Mesodermal cell (in vitro differentiated cells): Measurements from ENCODE around the gene GLS.
"Not testable (repeated sequence)": the region's sequence is repeated elsewhere in the genome, so short reads cannot be mapped to it uniquely, and the experiment has no call there.

Source experiments
- H3K27ac ChIP-seq: 2 replicates; pipeline ENCODE4 v1.7.0; 2013; ENCODE audit warnings: mild to moderate bottlenecking, low read depth, low read length, moderate library complexity; ENCODE audit not compliant: severe bottlenecking
- H3K36me3 ChIP-seq: 2 replicates; pipeline ENCODE4 v1.7.1; 2013; ENCODE audit warnings: mild to moderate bottlenecking, low read length, moderate library complexity; ENCODE audit not compliant: control insufficient read depth, insufficient read depth
- H3K4me1 ChIP-seq: one replicate; pipeline ENCODE4 v1.7.1; 2013; ENCODE audit warnings: mild to moderate bottlenecking, low read length; ENCODE audit not compliant: insufficient read depth, control insufficient read depth, poor library complexity, severe bottlenecking
- H3K4me3 ChIP-seq: 2 replicates; pipeline ENCODE4 v1.7.0; 2013; ENCODE audit warnings: low read length, control low read depth, mild to moderate bottlenecking; ENCODE audit not compliant: insufficient read depth, poor library complexity, severe bottlenecking; ENCODE audit errors: extremely low read depth
- H3K9me3 ChIP-seq: 2 replicates; pipeline ENCODE4 v1.7.1; 2013; ENCODE audit warnings: mild to moderate bottlenecking, low read length, moderate library complexity; ENCODE audit not compliant: control insufficient read depth
- WGBS, 2 experiments: methylation state at CpG; one replicate each; pipeline ENCODE4 v1.1.5; 2013; ENCODE audit warnings: missing lambda C conversion rate in 2 of 2; ENCODE audit not compliant: insufficient coverage in 2 of 2; 5-methylcytosine and 5-hydroxymethylcytosine counted together

GLS gene

DNA sequence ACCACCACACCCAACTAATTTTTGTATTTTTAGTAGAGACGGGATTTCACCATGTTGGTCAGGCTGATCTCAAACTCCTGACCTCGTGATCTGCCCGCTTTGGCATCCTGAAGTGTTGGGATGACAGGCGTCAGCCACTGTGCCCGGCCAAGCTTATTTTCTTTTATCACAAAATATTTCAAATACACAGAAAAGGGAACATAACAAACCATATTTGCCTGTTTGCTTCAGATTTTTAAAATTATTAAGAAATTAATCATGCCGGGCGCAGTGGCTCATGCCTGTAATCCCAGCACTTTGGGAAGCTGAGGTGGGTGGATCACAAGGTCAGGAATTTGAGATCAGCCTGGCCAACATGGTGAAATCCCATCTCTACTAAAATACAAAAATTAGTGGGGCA lies 7.2 kb upstream of the GLS start:
- not testable (repeated sequence) for H3K4me3 ChIP-seq, H3K4me1 ChIP-seq, H3K27ac ChIP-seq, H3K36me3 ChIP-seq, H3K9me3 ChIP-seq
- WGBS, 2 experiments: 96 to 100% methylated on average over 4 of the region's 7 CpGs

- Histone ChIP-seq H3K27ac (no peak overlapping the region), H3K9me3 (no peaks in the 10 kb centered on the region), H3K36me3 (no peaks in the 10 kb centered on the region), H3K4me1 (no peaks in the 10 kb centered on the region), H3K4me3 (no peak overlapping the region)
- 90% methylated on average over 2 of the region's 2 CpGs; no CpG with 5 or more reads in 1 of the 2 experiments for WGBS, 2 experiments
Observed at GRCh38 chr2:190875891-190876290, 4.7 kb upstream of the GLS start.

- H3K27ac ChIP-seq: no peak overlapping the region
- H3K36me3 ChIP-seq: no peaks in the 10 kb centered on the region
- no peak overlapping the region for H3K4me3 ChIP-seq
- no CpG with 5 or more reads among the region's 1 CpG for WGBS, 2 experiments
- H3K4me1 ChIP-seq: no peaks in the 10 kb centered on the region
- H3K9me3 ChIP-seq: no peaks in the 10 kb centered on the region
Observed at GRCh38 chr2:190876631-190877030, 4.0 kb upstream of the GLS start.

DNA sequence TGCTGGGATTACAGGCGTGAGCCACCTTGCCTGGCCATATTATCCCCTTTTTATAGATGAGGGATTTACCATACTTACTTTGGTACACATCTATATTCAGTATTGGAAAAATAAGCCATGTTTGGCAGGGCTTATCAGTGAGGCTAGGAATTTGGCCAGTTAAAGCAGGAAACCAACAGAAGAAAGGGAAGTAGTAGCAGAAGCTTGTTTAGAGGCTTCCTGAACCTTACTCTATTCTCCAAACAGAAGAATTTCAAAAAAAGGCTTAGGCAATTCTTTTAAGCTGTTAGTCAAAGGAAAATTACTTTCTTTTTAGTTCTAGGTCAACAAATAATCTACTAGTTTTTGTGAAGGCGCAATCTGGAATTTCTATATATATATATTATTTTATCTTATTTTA lies 3.2 kb upstream of the GLS start:
- H3K36me3 ChIP-seq: no peaks in the 10 kb centered on the region
- WGBS, 2 experiments: no CpG with 5 or more reads among the region's 2 CpGs
- H3K27ac ChIP-seq: no peak overlapping the region
- H3K4me1 ChIP-seq: no peaks in the 10 kb centered on the region
- H3K9me3 ChIP-seq: no peaks in the 10 kb centered on the region
- H3K4me3 ChIP-seq: no peak overlapping the region

GRCh38 chr2:190879474-190880377 lies 895 bp upstream of the GLS start:
- H3K36me3 ChIP-seq: peaks cover 13% of the 10 kb centered on the region
- H3K4me1 ChIP-seq: no peaks in the 10 kb centered on the region
- no peaks in the 10 kb centered on the region for H3K9me3 ChIP-seq
- 31 to 44% methylated on average over 6 to 13 of the region's 28 CpGs for WGBS, 2 experiments
- peak overlapping the region; percentile 80 for H3K27ac ChIP-seq
- peak overlapping the region; percentile 79 for H3K4me3 ChIP-seq

- WGBS, 2 experiments: 0% methylated on average over 39 to 58 of the region's 60 CpGs
- Histone ChIP-seq H3K9me3 (no peaks in the 10 kb centered on the region), H3K36me3 (peaks cover 18% of the 10 kb centered on the region), H3K27ac (peak overlapping the region; percentile 88), H3K4me1 (no peaks in the 10 kb centered on the region), H3K4me3 (peak overlapping the region; percentile 79)
Observed at GRCh38 chr2:190881084-190881597, 520 bp downstream of the GLS start.

GRCh38 chr2:190881598-190882410 lies 1.2 kb downstream of the GLS start:
- WGBS, 2 experiments: 0 to 2% methylated on average over 23 to 44 of the region's 46 CpGs
- Histone ChIP-seq H3K4me1 (peaks cover 4% of the 10 kb centered on the region), H3K4me3 (peak overlapping the region; percentile 79), H3K27ac (peak overlapping the region; percentile 88), H3K36me3 (peaks cover 23% of the 10 kb centered on the region), H3K9me3 (no peaks in the 10 kb centered on the region)

DNA sequence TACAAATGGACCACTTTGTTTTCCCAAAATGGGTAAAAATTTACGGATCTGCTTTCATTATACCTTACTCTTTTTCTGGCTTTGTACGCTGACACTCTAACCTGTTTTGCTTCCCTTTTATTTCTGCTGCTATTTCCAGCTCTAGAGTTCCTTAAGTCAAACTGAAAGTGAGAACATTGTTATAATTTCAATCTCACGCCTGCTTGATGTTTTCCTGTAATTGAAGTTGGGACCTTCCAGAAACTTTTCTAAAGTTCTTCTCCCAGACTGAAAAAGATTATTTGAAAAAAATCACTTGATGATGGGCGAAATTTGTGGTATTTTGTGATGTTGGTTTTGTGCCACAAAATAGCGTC lies 1.8 kb downstream of the GLS start:
- Histone ChIP-seq H3K9me3 (no peaks in the 10 kb centered on the region), H3K27ac (peak overlapping the region; percentile 88)
- 13 to 20% methylated on average over 1 to 2 of the region's 5 CpGs for WGBS, 2 experiments

GRCh38 chr2:190882856-190883582 lies 2.4 kb downstream of the GLS start:
- Histone ChIP-seq H3K27ac (no peak overlapping the region), H3K4me1 (peaks cover 4% of the 10 kb centered on the region), H3K4me3 (peak overlapping the region; percentile 79), H3K9me3 (no peaks in the 10 kb centered on the region), H3K36me3 (peaks cover 23% of the 10 kb centered on the region)
- 32 to 37% methylated on average over 3 of the region's 4 CpGs for WGBS, 2 experiments

More for the DNA sequence above, 1.8 kb downstream of the GLS start:
- H3K4me3 ChIP-seq: peak overlapping the region; percentile 79
- H3K36me3 ChIP-seq: peaks cover 23% of the 10 kb centered on the region
- H3K4me1 ChIP-seq: peaks cover 4% of the 10 kb centered on the region

DNA sequence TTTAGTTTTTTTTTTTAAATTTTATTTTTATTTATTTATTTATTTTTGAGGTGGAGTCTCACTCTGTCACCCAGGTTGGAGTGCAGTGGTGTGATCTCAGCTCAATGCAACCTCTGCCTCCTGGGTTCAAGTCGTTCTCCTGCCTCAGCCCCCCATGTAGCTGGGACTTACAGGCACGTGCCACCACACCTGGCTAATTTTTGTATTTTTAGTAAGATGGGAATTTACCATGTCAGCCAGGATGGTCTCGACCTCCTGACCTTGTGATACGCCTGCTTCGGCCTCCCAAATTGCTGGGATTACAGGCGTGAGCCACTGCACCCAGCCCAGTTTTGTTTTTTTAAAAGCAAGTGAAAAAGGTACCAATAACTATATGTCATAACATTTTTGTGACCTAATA lies 5.2 kb downstream of the GLS start:
- H3K4me3 ChIP-seq, H3K9me3 ChIP-seq, H3K27ac ChIP-seq: not testable (repeated sequence)
- H3K4me1 ChIP-seq: peaks cover 14% of the 10 kb centered on the region
- H3K36me3 ChIP-seq: peaks cover 33% of the 10 kb centered on the region
- 71 to 91% methylated on average over 1 to 6 of the region's 6 CpGs for WGBS, 2 experiments
